ENCODE results near the gene SNAP29.
"Not testable (repeated sequence)": the region's sequence is repeated elsewhere in the genome, so short reads cannot be mapped to it uniquely, and the experiment has no call there.

The SNAP29 gene

GRCh38 chr22:20935049-20935448 lies 76.2 kb downstream of the SNAP29 start:
- DNase-seq: not testable (repeated sequence)

GRCh38 chr22:20935780-20936539 lies 77.2 kb downstream of the SNAP29 start:
- not testable (repeated sequence) for DNase-seq

GRCh38 chr22:20937031-20937793 lies 78.4 kb downstream of the SNAP29 start:
- DNase-seq: no peak

GRCh38 chr22:20937794-20938671 lies 79.2 kb downstream of the SNAP29 start:
- no peak for DNase-seq

GRCh38 chr22:20939457-20940185 lies 80.8 kb downstream of the SNAP29 start:
- not testable (repeated sequence) for DNase-seq

GRCh38 chr22:20940186-20940651 lies 81.4 kb downstream of the SNAP29 start:
- DNase-seq: no peak

Measured in GOT3 (cell line).